ENCODE data around the gene RIN3. TPM values are rescaled to one million over a fixed set of nuclear protein-coding genes. Genes with fewer than 3 reads are reported as not detected.

Gene RIN3
- total RNA-seq, 6 experiments from 2014 or later, result 10.7 to 20.4 (median 18.9) TPM

GRCh38 chr14:92507174-92507768 lies 6.3 kb upstream of the RIN3 start:
- DNase-seq, result no peak
- H3K36me3 ChIP-seq, result no peaks in the 10 kb centered on the region
- H3K27me3 ChIP-seq, result no peaks in the 10 kb centered on the region
- no peak for TF ChIP-seq POLR2A (IDR thresholded peaks at IDR 0.05)
- TF ChIP-seq, protein P1, sequence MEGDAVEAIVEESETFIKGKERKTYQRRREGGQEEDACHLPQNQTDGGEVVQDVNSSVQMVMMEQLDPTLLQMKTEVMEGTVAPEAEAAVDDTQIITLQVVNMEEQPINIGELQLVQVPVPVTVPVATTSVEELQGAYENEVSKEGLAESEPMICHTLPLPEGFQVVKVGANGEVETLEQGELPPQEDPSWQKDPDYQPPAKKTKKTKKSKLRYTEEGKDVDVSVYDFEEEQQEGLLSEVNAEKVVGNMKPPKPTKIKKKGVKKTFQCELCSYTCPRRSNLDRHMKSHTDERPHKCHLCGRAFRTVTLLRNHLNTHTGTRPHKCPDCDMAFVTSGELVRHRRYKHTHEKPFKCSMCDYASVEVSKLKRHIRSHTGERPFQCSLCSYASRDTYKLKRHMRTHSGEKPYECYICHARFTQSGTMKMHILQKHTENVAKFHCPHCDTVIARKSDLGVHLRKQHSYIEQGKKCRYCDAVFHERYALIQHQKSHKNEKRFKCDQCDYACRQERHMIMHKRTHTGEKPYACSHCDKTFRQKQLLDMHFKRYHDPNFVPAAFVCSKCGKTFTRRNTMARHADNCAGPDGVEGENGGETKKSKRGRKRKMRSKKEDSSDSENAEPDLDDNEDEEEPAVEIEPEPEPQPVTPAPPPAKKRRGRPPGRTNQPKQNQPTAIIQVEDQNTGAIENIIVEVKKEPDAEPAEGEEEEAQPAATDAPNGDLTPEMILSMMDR (IDR thresholded peaks at IDR 0.05), result no peak
- no peaks in the 10 kb centered on the region for H3K9me3 ChIP-seq
- H3K4me1 ChIP-seq, result peaks cover 0 to 6% (median 0%) of the 10 kb centered on the region in 4 donors
- intact Hi-C loops (cut with DNase I), result no loop called here
- no peak overlapping the region for H3K4me3 ChIP-seq
- H3K27ac ChIP-seq, result no peak overlapping the region
- WGBS (ENCODE audit: insufficient coverage, low coverage, low lambda C conversion rate, missing lambda C conversion rate), result 65% methylated on average over 3 of the region's 4 CpGs
- ATAC-seq, result peak in 3 of 4 donors; percentile 17 to 53 (median 18)

GRCh38 chr14:92510972-92511371 lies 2.6 kb upstream of the RIN3 start:
- ATAC-seq (peak in 1 of 4 donors; percentile 17), DNase-seq (peak in 1 of 3 donors; percentile 64)
- Histone ChIP-seq H3K4me3 (no peak overlapping the region), H3K36me3 (no peaks in the 10 kb centered on the region), H3K9me3 (no peaks in the 10 kb centered on the region), H3K4me1 (peaks cover 0 to 8% (median 3%) of the 10 kb centered on the region in 4 donors), H3K27ac (no peak overlapping the region), H3K27me3 (no peaks in the 10 kb centered on the region)
- intact Hi-C loops (cut with DNase I), result no loop called here
- 70% methylated on average over 2 of the region's 2 CpGs for WGBS (ENCODE audit: insufficient coverage, low coverage, low lambda C conversion rate, missing lambda C conversion rate)
- TF ChIP-seq, protein P1 (IDR thresholded peaks at IDR 0.05), result peak; percentile 26 to 45 (median 38)
- TF ChIP-seq POLR2A (IDR thresholded peaks at IDR 0.05), result no peak

DNA sequence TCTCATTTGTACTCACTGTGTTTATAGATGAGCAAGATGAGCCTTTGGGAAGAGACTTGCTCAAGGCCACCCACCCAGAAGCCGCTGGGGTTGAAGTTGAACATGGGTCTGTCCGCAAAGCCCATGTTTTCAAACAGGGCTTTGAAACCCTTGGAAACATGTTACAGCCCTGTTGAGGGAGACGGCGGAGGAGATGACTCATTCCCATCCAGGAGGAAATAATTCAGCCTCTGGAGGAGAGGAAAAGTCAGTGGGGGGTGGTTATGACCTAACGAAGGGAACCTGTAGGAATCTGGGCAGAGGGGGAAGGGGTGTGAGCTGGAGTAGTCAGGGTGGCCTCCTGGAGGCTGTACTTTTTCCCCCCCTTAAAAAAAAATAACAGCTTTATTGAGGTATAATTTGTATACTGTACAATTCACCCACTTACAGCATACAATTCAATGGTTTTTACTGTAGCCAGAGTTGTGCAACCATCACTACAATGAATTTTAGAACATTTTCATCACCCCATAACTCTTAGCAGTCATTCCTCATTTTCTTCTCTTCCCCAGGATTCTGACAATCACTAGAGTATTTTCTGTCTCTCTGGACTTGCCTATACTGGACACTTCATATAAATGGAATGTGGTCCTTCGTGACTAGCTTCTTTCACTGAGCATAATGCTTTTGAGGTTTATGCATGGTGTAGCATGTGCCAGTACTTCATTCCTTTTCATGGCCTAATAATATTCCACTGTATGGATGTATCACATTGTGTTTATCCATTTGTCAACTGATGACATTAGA lies 1.9 kb upstream of the RIN3 start:
- intact Hi-C loops (cut with DNase I), result no loop called here
- no peaks in the 10 kb centered on the region for H3K9me3 ChIP-seq
- H3K36me3 ChIP-seq, result no peaks in the 10 kb centered on the region
- ATAC-seq, result peak in 1 of 4 donors; percentile 6
- peaks cover 0 to 8% (median 3%) of the 10 kb centered on the region in 4 donors for H3K4me1 ChIP-seq
- TF ChIP-seq, protein P1 (IDR thresholded peaks at IDR 0.05), result no peak
- TF ChIP-seq POLR2A (IDR thresholded peaks at IDR 0.05), result no peak
- H3K4me3 ChIP-seq, result no peak overlapping the region
- 66% methylated on average over 6 of the region's 6 CpGs for WGBS (ENCODE audit: insufficient coverage, low coverage, low lambda C conversion rate, missing lambda C conversion rate)
- DNase-seq, result no peak
- H3K27ac ChIP-seq, result no peak overlapping the region
- H3K27me3 ChIP-seq, result no peaks in the 10 kb centered on the region

DNA sequence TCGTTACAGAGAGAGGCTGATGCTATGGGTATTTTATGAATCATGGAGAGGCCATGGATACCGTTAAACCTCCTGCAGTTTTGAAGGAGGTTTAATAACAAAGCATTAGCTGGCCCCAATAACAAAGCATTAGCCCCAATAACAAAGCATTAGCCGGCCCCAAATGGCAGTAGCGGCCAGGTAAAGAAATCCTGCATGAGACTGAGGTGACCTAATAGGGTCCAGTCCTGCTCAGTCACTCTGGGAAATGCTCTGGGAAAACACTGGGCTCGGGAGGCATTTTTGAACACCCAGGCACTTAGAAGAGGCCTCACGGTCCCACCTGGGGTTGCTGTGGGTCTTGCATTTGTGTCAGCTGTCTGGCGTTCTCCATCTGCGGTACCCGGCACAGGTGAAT lies 776 bp upstream of the RIN3 start:
- Histone ChIP-seq H3K36me3 (no peaks in the 10 kb centered on the region), H3K27me3 (no peaks in the 10 kb centered on the region), H3K9me3 (no peaks in the 10 kb centered on the region), H3K4me3 (peak overlapping the region; percentile 71 to 92 (median 88)), H3K4me1 (peaks cover 0 to 8% (median 3%) of the 10 kb centered on the region in 4 donors), H3K27ac (peak overlapping the region in 1 of 3 donors; percentile 98)
- TF ChIP-seq POLR2A (IDR thresholded peaks at IDR 0.05), result no peak
- TF ChIP-seq, protein P1 (IDR thresholded peaks at IDR 0.05), result no peak
- intact Hi-C loops (cut with DNase I), result no loop called here
- 83% methylated on average over 4 of the region's 9 CpGs for WGBS (ENCODE audit: insufficient coverage, low coverage, low lambda C conversion rate, missing lambda C conversion rate)
- ATAC-seq, result no peak
- DNase-seq, result no peak
